ENCODE results near the gene CA10.

CA10 gene

DNA sequence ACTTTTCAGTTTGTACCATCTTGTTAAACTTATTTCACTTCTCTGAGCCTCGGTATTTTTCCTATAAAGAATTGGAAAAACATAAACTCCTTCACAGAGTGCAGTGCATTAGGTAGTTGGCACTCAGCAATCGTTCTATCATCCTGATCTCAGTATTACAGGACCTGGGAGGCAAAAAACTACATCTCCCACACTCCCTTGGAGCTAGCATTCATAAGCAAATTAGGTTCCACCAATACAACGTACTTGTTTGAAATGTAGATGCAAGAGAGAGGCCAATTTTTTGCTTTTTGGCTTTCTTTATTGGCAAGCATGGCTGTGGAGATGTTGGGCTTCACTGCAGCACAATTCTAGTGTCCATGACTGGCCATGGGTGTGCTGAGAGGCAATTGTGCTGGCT is 285.2 kb downstream of the CA10 start:
- no peak for DNase-seq (ENCODE audit: low read depth, low spot score)

DNA sequence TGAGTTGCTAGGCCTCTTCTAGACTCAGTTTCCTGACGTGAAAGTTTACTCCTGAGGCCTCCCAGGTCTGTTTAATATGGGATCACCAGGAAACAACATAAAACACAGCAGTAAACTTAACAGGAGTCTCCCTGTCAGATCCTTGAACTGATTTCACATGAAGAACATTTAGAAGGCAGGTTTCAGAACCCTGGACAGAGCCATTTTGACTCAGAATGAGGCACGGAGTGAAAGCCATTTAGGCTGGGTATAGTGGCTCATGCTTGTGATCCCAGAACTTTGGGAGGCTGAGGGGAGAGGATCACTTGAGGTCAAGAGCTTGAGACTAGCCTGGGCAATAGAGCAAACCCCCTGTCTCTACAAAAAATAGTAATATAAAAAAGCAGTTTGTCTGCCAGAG is 289.1 kb downstream of the CA10 start:
- DNase-seq (ENCODE audit: low read depth, low spot score), result no peak

DNA sequence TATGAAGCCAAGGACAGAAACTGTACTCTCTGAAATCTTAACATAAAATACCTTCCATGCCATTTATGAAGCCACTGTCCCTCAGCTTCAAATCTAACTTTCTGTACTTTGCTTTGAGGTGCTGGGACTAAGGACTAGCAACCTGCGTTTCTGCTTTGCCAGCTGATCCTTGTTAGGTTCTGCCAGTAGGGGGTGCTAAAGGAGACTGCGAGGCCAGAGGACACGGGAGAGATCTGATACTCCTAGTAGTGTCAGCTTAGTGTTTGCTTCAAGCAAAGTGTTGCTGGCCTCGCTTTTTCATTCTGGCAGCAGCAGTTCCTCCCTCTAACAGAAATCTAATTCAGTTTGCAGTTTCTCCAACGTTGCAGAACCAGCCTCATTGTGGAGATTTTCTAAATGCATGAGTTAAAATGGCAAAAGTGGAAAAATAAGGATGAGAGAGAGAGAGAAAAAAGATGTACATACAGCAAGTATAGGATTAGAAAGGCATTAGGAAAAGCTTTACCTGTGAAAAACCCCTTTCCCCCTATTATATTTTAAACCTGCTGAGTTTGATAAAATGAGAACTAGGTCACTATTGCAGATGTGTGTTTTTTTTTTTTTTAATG is 297.5 kb downstream of the CA10 start:
- DNase-seq (ENCODE audit: low read depth, low spot score), result no peak

DNA sequence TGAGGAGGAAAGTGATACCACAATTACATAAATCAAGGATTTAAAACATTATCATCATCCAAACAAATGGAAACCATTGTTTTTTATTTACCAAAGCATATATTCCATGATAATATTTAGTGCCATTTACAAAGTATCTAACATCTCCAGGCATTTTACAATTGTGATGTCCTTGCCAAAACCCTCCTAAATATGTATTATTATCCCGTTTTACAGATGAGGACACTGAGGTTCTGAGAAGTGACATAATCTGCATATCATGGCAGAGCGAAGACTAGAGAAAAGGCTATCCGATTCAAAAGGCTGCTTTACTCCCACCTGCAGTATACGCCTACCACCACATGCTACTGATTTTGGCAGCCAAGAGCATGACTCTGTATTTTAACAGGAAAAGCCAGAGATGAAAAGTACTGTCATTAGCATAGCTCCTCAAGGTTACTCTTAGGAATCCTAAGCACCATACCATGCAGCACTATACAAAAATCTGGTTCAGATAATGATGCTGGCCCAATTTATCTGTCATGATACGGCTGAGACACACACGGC is 301.4 kb downstream of the CA10 start:
- DNase-seq (ENCODE audit: low read depth, low spot score), result no peak

DNA sequence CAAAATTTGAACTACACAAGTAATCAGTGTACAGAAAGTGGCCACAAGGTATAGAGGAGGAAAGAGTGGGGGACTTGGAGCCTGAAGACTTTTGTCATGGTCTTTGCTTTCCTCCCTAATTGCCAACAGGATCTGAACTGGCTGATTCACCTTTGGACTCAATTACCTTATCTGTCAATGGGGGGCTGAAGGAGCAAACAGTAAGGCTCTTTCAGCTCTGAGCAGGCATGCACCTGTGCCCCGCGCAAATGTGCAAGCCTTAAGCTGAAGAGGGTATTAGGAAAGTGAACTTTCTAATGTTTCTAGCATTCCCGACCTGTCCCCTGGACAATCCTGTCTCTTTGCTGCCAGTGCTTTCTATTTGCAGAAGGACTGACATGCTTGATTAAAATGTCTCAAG is 302.7 kb downstream of the CA10 start:
- DNase-seq (ENCODE audit: low read depth, low spot score), result no peak

DNA sequence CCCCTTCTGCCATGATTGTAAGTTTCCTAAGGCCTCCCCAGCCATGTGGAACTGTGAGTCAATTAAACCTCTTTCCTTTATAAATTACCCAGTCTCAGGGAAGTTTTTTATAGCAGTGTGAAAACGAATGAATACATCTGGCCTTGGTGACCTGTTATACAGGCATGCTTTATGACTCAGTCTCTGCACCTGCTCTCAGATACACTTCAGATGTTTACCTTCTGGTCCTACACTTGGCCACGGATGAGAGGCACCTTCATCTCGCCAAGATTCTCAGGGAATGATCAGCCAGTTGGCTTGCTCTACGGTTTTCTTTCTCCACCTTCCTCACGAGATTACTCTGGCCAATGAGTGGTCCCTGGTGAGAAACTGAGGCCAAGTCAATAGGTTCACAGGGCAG is 304.7 kb downstream of the CA10 start:
- no peak for DNase-seq (ENCODE audit: low read depth, low spot score)

DNA sequence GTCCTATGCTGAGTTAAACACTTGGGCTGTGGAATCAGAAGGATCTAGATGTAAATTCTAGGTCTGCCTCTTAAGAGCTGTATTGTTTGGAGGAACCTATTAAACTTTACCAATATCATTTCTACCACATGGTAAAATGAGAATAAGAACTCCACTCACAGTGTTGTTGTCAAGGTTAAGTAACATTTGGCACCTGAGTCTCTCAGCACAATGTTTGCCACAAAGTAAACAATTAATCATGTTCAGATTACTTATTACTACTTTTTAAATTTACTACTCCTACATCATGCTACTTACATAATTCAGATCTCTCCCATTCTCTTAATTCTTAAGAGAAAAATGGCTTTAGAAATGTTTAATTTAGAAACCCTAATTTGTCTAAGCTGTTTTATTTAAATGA is 305.9 kb downstream of the CA10 start:
- no peak for DNase-seq (ENCODE audit: low read depth, low spot score)

DNA sequence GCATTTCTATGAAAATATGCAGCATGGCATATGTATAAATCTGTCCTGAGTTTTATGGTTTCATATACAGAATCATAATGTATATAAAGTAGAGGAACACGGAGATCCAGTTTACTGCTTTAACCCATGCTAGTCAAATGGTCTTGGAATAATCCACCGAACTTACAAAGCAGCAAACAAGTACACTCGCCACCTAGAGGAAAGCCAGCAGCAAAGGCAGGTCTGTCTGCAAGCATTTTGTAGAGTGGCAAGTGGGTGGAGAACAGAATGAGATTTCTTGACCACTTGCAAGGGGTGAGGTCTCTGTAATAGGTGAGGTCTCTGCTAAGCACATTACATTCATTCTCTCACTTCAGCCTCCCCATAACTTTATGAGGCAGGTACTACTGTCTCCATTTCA is 308.3 kb downstream of the CA10 start:
- no peak for DNase-seq (ENCODE audit: low read depth, low spot score)

DNA sequence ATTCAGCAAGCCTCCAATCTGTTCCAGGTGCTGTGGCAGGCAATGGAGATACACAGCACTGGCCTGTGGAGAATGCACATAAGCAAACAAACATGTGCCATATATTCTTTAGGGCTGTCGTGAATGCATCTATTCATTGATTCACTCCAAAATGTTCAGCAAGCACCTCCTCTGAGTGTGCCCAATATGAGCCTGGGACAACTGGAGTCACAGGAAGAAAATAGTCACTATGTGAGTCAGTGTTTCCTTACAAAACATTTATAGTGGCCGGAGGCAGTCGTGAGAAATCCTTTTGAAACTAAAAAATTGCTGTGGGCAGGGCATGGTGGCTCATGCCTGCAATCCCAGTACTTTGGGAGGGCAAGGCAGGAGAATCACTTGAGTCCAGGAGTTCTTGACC is 310.1 kb downstream of the CA10 start:
- no peak for DNase-seq (ENCODE audit: low read depth, low spot score)

DNA sequence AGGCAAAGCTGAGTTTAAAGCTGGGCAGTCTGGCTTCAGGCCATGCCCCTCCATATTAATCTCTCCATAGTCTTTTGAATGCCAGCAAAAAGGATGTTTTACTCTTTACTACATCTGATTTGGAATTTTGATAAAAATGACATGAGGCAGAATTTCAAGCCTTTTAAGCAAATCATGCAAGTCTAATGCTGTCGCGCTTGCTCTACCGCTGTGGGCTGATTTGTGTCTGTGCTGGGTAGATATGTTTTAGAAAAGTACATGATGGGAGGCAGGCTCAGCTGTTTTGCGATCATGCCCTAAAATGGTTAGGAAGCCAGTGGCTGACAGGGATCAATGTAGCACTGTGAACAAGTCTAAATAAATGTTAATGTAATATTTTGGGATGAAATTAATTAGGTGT is 311.9 kb downstream of the CA10 start:
- no peak for DNase-seq (ENCODE audit: low read depth, low spot score)

DNA sequence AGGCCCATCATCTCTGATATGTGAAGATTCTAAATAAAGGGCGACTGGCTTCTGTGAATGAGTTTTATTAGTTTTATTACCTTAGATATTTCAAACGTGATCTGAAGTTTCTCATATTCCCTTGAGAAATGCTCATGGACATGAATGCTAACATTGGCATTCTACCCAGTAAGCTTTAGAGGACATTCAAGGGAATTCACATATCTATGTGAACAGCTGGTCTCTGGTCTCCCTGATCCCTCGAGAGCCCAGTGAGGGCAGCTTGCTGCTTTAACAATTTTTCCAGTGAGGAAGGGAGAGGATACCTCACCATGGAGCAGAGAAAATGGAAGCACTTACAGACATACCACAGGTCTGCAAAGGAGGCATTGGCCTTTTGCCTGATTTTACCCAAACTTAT is 312.7 kb downstream of the CA10 start:
- DNase-seq (ENCODE audit: low read depth, low spot score), result no peak

DNA sequence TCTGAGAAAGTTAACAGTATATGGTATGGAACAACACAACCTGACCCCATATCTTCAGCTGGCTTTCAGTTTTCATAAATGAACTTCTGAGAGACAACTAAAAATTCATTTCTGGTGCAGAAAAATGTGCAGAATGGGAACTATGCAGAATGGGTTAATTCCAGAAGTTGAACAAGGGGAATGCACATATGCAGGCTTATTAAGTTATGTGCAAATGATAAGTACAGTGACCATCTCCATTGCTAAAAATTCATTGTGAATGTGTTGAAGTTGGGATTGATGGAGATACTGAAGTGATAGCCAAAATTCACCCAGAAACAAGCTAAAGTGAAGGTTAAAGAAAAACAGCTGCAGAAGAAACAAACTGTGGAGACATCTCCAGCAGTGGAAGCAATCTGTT is 315.8 kb downstream of the CA10 start:
- no peak for DNase-seq (ENCODE audit: low read depth, low spot score)

DNA sequence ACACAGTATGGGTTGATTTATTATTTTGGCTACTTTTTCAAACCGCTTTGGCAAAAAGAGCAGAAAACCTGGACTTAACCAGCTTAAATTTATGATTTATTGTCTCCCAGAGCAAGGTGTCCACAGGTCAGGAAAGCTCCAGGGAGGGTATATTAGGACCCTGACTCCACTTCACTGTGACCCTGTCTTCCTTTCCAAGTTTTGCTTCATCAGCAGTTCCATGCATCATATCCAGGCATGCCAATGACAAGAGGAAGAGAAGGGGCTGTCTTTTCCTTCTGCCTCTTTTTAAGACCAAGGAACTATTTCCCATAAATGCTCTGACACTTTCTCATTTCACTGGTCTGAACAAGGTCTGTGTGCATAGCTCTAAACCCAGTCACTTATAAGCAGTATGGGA is 316.8 kb downstream of the CA10 start:
- DNase-seq (ENCODE audit: low read depth, low spot score), result no peak

DNA sequence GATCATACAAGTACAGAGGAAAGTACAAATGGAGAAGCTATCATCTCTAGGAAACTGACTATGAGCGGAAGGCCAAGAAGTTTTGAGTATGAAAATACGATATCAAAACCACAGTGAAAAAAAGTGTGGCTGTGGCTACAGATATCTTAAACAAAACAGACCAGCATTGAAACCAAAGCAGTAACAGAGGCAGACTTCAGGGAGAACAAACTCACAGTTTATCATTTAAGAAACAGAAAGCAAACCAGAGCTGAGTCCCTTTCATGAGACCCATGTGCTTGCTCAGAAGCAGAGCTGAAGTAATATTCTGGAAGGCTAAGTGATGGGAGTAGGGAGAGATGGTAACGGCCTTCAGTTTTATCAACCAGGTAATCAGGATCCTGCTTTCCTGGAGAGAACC is 317.8 kb downstream of the CA10 start:
- DNase-seq (ENCODE audit: low read depth, low spot score), result no peak

DNA sequence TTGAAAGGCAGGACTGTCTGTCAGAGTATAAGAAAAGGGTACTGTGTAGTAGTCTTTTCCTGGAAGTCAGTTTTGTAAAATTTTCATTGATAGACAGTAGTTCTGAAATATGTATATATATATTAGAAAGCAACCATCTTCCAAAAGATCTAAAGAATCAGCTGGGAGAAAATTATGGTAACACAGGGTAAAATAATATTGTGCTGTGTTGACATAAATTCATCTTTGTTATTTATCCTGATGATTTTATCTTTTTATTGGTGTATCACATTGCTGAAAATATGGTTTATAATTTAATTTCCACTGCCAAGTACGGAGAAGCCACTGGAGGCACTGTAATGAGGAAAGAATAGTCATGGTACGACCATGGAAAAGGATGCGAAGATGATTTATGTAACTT is 324.9 kb downstream of the CA10 start:
- DNase-seq (ENCODE audit: low read depth, low spot score), result no peak

DNA sequence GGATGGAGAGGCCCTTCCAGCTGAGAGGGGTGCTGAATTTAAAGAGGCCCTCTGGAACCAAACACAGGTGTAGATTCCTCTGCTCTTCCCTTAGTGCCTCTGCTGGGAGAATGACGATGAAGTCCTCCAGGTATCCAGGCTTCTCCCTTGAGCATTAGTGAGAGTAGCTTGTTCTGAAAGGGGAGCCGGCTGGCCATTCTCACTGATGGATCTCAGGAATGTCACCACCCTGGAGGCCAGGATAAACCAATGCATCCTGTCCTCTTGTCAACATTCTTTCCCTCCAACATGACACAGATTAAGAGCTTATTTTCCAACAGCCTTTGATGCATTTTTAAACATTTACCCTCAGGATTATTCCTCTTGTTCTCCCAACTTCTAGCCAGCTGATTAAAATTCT is 325.5 kb downstream of the CA10 start:
- DNase-seq (ENCODE audit: low read depth, low spot score), result no peak

DNA sequence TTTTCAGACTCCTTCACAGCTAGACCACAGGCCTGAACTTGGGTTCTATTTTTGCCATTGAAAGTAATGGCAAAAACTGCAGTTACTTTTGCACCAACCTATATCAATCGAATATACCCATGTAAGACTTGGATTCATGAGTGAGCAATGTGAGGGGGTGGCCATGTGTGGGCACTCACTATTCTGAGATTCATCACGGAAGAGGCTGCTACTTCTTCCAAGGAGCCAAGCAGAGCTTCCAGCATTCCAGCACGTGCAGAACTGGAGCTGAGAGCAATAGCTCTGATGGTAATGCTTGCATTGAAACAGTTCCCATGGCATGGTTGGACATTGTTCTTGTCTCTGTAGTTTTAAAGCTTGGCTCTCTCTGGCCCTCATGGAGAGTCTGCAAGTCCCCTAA is 327.6 kb downstream of the CA10 start:
- no peak for DNase-seq (ENCODE audit: low read depth, low spot score)

DNA sequence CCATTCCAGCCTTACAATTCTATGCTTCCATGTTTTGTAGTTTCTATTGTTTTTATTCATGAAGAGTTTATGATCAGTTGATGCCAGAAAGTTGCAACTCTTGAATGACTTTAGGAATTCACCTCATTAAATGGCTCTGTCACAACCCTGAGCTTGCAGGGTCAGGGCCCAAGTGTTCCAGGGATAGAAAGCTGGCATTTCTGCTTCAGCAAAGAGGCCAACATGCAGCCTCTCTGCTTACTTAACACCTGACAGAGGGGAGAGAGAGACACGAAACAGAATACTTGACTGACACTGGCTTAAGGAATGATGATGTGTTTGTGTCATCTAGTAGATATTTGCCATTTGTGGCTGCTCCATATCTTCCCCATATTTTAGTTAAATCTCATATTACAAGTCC is 328.1 kb downstream of the CA10 start:
- no peak for DNase-seq (ENCODE audit: low read depth, low spot score)

DNA sequence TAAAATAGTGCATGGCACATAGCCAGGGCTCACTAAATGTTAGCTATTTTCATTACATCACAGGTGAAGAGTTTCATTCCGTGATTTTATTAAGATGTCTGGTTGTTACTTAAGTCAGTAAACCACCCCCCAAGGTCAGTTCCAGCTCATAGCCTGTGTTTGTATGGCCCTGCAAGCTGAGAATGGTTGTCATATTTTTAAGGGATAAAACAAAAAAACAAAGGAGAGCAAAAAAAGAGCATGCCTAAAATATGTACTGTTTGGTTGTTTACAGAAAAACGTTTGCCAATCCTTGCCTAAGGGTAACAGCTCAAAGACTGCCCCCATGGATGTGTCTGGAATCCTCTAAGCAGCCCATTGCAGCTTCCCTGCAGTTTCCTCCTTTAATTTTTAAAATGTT is 329.6 kb downstream of the CA10 start:
- no peak for DNase-seq (ENCODE audit: low read depth, low spot score)

DNA sequence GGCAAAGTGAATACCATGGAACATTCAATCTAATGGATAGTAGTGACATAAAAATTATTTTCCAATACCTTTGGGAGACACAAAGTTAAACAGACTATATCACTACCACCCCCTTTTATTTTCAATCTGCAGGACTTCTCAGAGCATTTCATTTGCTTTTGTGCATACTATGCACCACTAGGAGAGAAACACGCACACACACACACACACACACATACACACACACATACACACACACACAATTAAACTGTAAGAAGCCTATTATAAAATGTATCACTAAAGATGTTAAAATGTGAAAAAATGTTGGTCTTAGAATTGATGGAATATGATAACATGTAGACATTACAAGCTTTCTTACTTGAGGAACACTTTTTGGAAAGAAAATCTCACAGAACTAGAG is 331.4 kb downstream of the CA10 start:
- DNase-seq (ENCODE audit: low read depth, low spot score), result no peak

DNA sequence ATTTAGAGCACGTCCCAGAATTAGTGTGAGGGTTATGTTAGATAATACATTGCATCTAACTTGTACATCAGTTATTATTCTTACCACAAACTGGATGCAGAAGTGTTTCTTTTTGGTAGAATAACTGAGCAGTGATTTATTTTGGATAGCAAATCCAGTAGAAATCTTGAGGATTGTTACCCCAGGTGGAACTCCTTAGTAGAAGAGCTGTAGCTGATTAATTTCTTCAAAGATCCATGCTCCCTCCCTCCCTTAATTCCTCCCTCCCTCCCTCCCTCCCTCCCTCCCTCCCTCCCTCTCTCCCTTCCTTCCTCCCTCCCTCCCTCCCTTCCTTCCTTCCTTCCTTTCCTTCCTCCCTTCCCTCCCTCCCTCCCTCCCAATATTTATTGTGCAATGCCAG is 337.7 kb downstream of the CA10 start:
- no peak for DNase-seq (ENCODE audit: low read depth, low spot score)

DNA sequence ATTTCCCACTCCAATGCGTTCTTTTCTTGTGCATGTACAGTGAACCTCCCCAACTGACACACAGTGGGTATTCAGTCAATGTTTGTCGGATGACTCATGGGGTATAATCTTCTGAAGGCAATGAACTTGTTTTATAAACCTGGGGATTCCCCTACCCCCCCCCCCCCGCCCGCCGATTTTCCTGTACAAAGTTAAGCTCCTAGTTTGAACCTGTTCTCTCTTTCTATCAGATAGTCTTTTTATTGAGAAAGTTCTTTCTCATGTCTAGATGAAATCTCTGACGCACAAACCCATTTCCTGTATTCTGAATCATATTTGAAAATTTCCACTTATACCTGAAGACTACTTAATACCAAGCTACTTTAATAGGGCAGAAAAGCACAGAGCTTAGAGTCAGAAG is 338.3 kb downstream of the CA10 start:
- no peak for DNase-seq (ENCODE audit: low read depth, low spot score)

DNA sequence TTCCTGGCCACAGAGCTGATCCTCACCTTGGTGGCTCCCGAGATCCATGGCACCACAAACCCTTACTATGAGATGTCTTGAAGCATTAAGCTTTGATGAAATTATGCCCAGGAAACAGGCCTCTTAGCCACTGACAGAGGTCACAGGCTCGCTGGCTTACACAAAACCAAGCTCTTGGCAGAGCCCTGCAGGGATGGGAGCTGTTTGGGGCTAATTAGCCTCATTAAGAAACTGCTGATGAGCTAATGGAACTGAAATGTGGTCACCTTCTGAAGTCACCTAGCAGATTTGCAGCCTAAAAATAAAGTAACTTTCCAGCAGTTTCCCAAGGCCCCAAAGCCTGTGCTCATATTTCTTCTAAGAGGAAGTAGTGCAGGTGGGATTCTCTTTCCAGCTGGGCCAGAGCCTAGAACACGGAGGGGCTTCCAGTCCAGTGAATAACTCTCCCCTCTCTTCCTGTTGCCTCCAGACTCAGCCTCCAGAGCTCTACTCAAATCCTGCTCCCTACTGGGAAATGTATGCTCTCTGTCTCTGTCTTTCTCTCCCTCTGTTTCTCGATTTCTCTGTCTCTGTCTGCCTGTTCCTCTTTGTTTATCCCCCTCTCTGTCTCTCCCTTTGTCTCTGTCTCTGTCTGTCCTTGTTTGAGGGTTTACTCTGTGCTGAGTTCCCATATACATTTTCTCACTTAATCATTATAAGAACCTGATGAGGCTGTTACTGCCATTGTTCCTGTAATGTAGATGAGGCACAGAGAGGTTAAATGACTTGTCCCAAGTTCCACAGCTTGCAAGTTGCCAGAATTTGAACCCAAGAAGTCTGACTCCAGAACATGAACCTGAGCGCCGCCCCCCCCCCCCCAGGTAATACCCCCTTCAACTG is 338.9 kb downstream of the CA10 start:
- DNase-seq (ENCODE audit: low read depth, low spot score), result no peak
